Omental fat pad (tissue), 4 donors: ENCODE results near the gene ATP6V1G3. TPM values are rescaled to one million over a fixed set of nuclear protein-coding genes. Genes with fewer than 3 reads are reported as not detected.

Source experiments
- ATAC-seq: fragments of 150-250 bp; one replicate; pipeline ENCODE4 v1.9.1; 2016; ENCODE audit warnings: mild to moderate bottlenecking, moderate library complexity; ENCODE audit not compliant: low FRiP score
- DNase-seq: peaks from one replicate; pipeline ENCODE4 v3.0.0-alpha.2; 2019; ENCODE audit warnings: low spot score
- total RNA-seq, 4 donors: library from RNA; depleted of rRNA; stranded (reverse); fragments of >200 nt; gene quantifications; one replicate each; pipeline ENCODE4 v1.1.0, GENCODE V29; 2016
- TF ChIP-seq, protein P1 (sequence below), 3 donors: fragments of 450-650 bp; IDR thresholded peaks; one replicate each; pipeline ENCODE4 v1.5.1; 2016 to 2017; ENCODE audit warnings: antibody characterized with exemption in 3 of 3, mild to moderate bottlenecking in 3 of 3, moderate library complexity in 2 of 3

Gene ATP6V1G3
- total RNA-seq, 4 donors from 2014 or later: not detected

- DNase-seq: no peak
- no peak for ATAC-seq
- TF ChIP-seq, protein P1, sequence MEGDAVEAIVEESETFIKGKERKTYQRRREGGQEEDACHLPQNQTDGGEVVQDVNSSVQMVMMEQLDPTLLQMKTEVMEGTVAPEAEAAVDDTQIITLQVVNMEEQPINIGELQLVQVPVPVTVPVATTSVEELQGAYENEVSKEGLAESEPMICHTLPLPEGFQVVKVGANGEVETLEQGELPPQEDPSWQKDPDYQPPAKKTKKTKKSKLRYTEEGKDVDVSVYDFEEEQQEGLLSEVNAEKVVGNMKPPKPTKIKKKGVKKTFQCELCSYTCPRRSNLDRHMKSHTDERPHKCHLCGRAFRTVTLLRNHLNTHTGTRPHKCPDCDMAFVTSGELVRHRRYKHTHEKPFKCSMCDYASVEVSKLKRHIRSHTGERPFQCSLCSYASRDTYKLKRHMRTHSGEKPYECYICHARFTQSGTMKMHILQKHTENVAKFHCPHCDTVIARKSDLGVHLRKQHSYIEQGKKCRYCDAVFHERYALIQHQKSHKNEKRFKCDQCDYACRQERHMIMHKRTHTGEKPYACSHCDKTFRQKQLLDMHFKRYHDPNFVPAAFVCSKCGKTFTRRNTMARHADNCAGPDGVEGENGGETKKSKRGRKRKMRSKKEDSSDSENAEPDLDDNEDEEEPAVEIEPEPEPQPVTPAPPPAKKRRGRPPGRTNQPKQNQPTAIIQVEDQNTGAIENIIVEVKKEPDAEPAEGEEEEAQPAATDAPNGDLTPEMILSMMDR (IDR thresholded peaks at IDR 0.05): no peak
Measured at GRCh38 chr1:198556971-198557370, 16.5 kb upstream of the ATP6V1G3 start.

DNA sequence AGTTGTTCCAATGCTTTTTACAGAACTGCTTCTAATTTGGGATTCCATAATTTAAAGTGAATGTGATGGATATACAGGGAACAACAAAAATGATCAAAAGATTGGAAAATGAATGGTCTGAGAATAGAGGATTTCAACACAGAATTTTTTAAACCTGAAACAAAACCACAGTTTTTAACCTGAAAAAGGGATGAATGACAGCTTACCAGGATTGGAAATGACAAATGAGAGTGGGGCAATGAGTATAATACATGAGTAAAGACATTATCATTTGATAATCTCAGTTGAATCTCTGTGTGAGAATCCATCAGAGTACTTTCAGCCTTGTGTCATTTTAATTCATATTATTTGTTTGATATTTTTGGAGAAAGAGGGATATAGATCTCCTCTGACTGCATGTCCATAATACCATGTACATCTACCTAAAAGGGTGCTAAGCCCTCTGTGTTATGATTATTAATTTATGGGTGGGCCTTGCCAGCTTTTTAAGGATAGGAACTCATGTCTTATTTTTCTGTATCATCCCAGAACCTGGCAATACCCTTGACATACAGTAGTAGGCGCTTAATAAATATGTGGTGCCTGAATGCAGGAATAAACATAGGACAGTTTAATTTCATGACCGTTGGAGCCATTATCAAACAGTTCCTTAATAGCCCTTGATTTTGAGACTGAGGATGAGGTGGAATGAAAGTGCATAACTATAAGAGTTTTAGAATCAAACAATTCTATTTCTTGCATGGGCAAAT, 12.4 kb upstream of the ATP6V1G3 start:
- ATAC-seq (no peak), DNase-seq (no peak)
- TF ChIP-seq, protein P1 (IDR thresholded peaks at IDR 0.05): no peak

DNA sequence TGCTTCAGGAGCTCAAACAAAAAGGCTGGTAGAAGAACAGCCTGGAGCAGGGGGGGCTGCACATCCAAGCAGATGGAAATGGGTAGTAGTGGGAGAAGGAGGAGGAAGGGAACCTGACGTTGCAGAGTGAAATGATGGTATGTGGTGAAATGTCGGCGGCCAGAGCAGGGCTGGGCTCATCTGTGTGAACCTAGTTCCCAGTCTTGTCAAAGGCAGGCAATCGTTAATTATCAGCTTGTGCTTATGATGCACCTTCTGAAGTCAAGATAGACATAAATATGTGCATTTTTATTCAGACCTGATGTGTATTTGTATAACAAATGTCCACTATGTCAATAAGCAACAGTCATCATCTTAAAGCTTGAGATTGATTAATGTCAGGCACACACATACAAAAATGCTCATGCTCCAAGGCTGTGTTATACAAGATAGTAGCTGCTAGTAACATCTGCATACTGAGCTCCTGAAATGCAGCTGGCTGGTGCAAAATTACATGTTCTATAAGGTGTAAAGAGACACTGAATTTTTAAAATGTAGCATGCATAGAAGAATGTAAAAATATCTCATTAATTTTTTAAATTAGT, 10.6 kb upstream of the ATP6V1G3 start:
- TF ChIP-seq, protein P1 (IDR thresholded peaks at IDR 0.05): no peak
- no peak for ATAC-seq
- DNase-seq: no peak

DNA sequence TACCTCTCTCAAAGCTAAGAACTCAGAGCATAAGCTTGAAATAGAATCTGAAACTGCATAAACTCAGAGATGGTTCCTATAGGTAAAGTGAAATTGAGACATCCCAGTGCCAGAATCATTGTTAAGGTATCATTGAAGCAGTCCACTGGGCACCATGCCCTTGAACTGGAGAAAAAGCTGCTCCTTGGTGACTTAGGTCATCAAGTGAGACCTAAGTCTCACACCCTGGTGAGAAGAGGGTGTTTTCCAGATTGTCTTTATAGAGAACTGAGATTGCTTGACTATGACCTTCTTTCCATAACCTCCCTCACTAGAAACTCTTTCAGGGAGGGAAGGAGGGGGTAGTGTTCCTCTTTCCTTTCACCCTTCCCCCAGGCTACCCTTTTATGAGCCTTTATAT, 9.4 kb upstream of the ATP6V1G3 start:
- ATAC-seq (no peak), DNase-seq (no peak)
- TF ChIP-seq, protein P1 (IDR thresholded peaks at IDR 0.05): no peak

GRCh38 chr1:198548890-198549289, 8.4 kb upstream of the ATP6V1G3 start:
- DNase-seq: no peak
- ATAC-seq: no peak

GRCh38 chr1:198545156-198545555, 4.7 kb upstream of the ATP6V1G3 start:
- ATAC-seq (no peak), DNase-seq (no peak)
- TF ChIP-seq, protein P1 (IDR thresholded peaks at IDR 0.05): no peak

More at GRCh38 chr1:198548890-198549289, 8.4 kb upstream of the ATP6V1G3 start:
- TF ChIP-seq, protein P1 (IDR thresholded peaks at IDR 0.05): no peak

- TF ChIP-seq, protein P1 (IDR thresholded peaks at IDR 0.05): no peak
- DNase-seq (no peak), ATAC-seq (no peak)
Measured at GRCh38 chr1:198544265-198544664, 3.8 kb upstream of the ATP6V1G3 start.
